ENCODE data around the gene STXBP5.

DNA sequence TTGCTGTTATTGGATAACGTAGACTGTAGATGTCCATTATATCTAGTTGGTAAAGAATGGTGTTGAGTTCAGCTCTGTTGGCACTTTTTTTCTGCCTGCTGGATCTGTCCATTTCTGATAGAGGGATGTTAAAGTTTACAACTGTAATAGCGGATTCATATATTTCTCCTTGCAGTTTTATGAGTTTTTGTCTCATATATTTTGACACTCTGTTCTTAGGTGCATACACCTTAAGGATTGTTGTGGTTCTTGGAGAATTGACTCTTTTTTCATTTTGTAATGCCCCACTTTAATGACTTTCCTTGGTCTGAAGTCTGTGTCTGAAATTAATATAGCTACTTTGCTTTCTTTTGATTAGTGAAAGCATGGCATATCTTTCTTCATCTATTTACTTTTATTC is 16.1 kb downstream of the STXBP5 start:
- TF ChIP-seq, protein P1, sequence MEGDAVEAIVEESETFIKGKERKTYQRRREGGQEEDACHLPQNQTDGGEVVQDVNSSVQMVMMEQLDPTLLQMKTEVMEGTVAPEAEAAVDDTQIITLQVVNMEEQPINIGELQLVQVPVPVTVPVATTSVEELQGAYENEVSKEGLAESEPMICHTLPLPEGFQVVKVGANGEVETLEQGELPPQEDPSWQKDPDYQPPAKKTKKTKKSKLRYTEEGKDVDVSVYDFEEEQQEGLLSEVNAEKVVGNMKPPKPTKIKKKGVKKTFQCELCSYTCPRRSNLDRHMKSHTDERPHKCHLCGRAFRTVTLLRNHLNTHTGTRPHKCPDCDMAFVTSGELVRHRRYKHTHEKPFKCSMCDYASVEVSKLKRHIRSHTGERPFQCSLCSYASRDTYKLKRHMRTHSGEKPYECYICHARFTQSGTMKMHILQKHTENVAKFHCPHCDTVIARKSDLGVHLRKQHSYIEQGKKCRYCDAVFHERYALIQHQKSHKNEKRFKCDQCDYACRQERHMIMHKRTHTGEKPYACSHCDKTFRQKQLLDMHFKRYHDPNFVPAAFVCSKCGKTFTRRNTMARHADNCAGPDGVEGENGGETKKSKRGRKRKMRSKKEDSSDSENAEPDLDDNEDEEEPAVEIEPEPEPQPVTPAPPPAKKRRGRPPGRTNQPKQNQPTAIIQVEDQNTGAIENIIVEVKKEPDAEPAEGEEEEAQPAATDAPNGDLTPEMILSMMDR (conservative IDR thresholded peaks at IDR 0.05) = no peak
- no peak for TF ChIP-seq ZFX (IDR thresholded peaks at IDR 0.05)
